Measurements from ENCODE around the gene ADAMTSL5.

- TF ChIP-seq CTCF (IDR thresholded peaks at IDR 0.05) = no peak
- no peak for TF ChIP-seq POLR2A (IDR thresholded peaks at IDR 0.05)
Measured at GRCh38 chr19:1481893-1482360, 30.9 kb downstream of the ADAMTSL5 start.
